CD4-positive, alpha-beta T cell treated with Interleukin-1 beta for 1 hour (primary cell): ENCODE data around the gene SH3BP5.

Source experiments
- DNase-seq, 2 donors: peaks; one replicate each; pipeline ENCODE4 v3.0.0-alpha.2; 2020 to 2022

The SH3BP5 gene

DNA sequence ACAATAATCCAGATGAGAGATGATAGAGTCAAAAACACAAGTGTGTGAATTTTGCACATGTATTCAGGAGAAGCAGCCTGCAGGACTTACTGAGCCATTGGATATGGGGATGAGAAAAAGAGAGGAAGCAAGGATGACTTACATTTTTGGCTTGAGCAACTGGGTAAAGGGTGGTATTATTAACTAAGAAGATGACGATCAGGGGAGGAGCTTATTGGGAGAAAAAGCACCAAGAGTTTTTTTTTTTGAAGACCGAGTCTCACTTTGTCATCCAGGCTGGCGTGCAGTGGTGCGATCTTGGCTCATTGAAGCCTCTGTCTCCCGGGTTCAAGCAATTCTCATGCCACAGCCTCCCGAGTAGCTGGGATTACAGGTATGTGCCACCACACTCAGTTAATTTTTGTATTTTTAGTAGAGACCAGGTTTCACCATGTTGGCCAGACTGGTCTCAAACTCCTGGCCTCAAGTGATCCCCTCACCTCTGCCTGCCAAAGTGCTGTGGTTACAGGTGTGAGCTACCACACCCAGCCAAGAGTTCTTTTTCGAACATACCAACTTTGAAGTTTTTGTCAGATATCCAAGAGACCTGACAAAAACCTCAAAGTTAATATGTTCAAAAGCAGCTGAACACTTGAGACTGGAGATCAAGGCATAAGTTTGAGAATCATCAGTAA, 14.8 kb upstream of the SH3BP5 start:
- DNase-seq = peak; percentile 13 to 48

DNA sequence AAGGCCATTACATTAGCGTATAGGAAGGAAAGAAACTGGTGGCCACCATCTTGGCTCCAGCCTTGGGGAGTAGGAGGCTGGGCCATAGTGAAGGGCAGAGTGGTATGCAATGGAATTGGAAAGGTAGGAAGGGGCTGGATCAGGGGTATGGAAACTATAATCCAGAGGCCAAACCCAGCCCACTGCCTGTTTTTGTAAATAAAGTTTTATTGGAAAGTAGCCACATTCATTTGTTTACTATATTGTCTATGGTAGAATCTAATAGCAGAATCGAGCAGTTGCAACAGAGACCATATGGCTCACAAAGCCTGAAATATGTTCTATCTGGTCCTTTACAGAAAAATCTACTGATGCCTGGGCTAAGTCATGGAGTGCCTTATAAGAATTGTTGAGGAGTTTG, 14.1 kb upstream of the SH3BP5 start:
- DNase-seq = no peak

DNA sequence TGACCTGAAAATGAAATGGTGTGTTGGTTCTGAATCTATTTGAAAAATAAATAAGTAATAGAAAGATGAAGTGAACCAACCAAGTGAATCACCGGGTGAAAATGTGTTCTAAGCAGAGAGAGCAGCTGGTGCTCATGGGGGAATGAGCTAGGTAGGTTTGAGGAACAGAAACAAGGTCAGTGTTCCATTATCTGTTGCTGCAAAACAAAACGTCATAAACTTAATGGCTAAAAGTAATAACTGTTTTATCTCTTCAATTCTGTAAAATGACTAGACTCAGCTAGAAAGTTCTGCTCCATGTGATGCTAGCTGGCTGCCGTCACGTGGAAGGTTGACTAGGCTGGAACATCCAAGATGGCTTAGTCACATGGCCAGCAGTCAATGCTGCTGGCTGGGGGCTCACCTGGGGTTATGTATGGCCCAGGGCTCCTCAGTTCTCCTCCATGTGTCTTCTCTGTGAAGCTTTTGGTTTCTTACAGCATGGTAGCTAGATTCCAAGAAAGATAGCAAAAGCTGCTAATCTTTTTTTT, 13.3 kb upstream of the SH3BP5 start:
- peak; percentile 17 to 64 for DNase-seq

DNA sequence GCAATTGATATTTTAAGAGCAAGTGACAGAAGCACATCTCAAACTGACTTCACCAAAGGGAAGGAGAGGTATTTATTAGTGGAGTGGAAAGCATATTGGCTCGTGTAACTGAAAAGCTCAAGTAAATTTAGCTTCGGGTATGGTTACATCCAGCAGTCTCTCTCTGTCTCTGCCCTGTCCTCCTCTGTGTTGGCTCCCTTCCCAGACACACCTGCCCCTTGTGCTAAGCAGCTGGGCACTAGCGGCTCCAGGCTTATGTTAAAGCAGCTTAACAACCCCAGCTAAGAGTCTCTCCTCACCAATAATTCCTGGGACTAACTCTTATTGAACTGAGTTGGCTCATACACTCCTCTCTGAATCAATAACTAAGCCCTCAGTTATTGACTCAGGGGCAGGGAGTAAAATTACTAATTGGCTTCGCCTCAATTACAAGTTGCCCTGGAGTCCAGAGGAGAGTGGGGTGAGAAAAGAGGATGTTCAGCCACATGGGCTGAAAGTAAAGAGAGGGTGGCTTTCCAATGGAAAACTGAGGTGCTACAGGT, 12.8 kb upstream of the SH3BP5 start:
- no peak for DNase-seq

DNA sequence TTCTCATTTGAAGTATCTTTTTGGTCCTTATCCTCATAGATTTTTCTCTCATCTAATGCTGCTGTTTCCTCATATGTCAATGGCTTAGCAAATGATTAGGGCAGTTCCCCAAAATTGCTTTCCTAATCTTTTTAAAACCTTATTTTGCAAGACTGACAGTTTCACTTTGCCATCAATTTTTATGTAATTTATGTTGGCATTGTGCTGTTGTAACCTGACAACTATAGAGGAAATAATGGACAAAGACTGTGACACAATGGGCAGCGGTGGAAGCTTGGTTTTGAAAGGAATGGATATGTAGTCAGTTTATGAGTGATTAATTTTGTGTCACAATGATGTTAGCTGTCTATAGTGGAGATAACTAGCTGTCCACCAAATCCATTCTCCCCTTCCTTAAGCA, 10.6 kb upstream of the SH3BP5 start:
- peak in 1 of 2 donors; percentile 39 for DNase-seq

DNA sequence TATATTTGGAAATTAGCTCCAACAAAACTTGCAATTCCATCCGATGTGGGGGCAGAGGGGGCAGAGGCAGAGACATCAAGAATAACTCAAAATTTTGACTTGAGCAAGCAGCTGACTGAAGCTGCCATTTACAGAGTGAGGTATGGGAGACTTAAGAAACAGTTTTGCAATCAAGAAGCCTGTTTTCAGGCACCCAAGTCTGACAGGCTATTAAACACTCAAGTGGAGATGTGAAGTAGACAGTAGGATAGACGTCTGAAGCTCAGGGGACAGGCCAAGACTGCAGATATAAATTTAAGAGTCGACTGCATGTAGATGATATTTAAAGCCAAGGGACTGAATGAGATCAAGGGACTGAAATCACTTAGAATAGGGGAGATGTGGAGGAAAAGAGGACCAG, 9.9 kb upstream of the SH3BP5 start:
- DNase-seq = no peak

DNA sequence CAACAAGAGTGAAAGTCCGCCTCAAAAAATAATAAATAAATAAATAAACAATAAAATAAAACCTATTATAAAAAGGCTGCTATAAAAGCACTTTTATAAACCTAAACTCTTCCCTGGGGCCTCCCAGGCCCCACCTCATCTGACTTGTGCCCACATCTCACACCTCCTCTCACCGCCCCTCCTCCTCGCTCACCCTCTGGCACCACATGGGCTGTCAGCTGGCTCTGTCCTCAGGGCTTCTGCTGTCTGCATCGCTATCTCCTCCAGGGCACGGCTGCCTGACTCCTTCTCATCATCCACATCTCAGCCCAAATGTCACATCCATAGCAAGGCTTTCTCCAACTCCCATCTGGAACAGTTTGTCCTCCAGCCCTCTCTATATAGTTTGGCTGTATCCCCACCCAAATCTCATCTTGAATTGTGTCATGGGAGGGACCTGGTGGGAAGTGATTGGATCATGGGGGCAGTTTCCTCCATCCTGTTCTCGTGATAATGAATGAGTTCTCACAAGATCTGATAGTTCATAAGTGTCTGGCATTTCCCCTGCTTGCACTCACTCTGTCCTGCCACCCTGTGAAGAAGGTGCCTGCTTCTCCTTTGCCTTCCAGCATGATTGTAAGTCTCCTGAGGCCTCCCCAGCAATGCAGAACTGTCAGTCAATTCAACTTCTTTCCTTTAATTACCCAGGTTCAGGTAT, 8.8 kb upstream of the SH3BP5 start:
- DNase-seq = no peak

DNA sequence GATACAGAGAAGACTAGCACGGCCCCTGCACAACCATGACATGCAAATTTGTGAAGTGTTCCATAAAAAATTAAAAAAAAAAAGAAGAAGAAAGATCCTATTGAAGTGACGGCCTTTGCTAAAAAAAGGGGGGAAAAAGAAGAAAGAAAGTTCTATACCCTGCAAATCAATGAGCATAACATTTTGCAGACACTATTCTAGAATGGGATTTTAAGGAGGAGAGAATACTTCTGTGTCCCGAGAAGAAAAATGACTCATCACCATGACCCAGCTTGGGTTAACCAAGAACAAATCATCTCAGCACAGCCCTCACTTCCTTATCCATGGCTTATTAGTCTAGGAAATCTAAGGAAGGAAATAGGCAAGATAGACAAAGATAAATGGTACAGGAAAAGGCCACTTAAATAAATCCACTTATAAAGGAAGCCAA, 7.4 kb upstream of the SH3BP5 start:
- DNase-seq = no peak

DNA sequence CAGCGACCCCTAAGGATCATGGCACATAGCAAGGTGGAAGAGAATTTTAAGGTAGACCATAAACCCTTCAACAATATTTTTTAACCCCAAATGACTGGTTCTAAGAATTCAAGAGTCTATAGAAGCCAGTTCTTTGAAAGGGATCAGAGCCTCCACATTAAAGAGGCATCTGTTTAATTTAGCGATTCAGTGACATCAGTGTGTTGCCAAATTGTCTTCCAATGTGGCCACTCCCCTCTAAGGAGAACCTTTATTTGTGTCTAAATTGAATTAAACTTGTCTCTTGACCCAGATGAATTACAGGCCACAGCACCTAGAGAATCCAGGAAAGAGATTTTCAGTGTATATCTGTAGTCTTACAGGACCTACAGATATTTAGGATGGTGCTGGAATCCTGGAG, 6.6 kb upstream of the SH3BP5 start:
- DNase-seq = no peak

DNA sequence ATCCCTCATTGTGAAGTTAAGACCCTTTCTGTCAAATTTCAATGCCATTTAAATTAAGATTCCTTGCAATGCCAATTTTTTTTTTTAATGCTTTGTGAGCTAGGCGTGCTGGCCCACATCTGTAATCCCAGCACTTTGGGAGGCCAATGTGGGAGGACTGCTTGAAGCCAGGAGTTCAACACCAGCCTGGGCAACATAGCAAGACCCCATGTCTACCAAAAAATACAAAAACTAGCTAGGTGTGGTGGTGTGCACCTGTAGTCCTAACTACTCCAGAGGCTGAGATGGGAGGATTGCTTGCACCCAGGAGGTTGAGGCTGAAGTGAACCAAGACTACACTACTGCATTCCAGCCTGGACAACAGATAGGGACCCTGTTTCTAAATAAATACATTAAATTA, 5.6 kb upstream of the SH3BP5 start:
- no peak for DNase-seq

DNA sequence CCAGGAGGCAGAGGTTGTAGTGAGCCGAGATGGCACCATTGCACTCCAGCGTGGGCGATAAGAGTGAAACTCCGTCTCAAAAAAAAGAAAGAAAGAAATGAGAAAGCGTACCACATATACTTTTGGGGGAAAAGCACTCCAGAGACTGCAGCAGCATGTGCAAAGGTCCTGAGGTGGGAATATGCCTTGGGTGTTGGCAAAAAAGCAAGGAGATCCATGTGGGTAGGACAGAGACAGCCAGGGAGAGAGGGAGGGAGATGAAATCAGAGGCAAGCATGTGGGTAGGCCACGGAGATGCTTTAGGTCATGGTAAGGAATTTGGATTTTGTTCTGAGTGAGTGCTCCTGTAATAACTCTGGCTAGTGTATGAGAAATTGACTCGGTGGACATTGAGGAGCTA, 3.7 kb upstream of the SH3BP5 start:
- DNase-seq = no peak

DNA sequence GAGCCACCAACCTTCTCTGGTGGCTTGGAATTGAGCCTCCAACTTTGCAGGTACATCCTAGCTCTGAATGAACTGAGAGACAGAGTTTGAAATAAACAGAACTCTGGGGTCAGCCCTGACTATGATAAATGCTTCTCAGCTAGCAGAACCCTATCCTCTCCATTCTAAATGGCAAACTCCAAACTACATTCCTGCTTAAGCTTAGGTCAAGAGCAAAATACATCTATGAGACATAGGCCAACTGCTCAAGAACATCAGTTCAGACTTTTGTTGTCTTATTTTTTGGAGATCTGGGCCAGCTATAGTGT, 1.5 kb upstream of the SH3BP5 start:
- no peak for DNase-seq

DNA sequence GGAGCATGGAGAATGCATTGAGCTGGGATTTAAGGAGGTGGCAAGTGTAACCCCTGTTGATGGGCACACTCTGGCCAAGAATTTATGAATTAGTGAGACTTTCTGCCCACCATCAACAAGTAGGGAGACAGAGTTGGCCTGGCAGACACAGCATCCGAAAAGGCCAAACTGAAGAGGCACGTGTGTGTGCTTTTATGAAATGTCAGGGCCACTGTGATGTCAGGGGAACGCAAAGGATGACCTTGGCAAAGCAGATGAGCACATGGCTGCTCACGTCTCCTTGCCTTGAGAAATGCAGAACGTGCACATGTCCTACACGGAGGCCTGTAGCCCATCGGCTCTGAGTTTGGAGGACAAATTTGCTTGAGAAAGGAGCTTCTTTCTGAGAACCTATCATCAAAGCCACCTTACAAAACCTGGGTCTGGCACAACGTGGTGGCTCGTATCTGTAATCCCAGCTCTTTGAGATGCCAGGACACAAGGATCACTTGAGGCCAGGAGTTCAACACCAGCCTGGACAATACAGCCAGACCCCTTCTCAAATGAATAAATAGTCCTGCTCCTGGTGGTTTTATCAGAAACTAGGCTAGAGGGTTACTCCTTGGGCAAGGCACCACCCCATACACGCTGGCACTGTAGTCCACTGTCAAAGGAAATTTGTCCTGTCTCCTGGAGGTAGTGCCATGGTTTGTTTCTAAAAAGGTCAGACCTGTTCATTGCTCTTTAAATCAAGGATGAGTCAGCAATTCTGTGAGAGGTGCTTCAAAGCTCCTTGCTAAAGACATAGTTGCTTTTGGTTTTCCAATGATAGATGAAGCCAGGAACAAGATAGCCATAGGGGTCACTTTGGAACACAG, 941 bp upstream of the SH3BP5 start:
- DNase-seq = no peak

DNA sequence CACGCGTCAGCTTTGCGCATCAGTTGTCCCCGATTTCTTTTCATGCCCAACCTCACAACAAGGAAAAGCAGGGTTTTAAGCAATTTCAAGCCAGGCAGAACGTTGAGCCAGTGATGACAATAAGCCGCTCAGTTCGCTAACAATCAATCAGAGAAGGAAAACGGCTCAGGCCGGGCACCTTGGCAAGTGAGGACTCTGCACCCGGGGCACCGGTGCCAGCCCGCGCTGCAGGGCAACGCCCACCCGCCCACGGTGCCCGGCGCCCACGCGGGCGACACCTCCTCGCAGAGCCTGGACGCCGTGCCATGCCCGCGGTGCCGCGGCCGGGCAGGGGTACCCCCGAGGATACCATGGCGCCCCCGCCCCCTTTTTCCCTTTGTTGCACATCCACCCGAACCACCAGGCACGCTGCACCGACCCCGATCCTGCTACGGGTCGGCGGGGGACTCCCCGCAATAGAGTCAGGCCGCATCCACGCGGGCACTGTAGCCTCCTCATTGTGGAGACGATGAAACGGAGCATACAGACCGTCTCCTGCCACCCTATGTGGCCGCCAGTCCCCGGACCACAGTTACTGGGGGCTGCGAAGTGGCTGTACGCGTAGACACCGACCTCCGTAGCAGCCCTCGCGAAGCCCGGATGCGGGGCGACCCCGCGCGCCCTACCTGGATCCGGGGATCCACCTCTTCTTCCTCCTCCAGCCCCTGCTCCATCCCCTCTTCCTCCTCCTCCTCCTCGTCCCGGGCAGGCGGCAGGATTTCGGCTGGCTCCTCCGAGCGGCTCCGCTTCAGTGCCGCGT, 581 bp downstream of the SH3BP5 start:
- peak; percentile 32 to 35 for DNase-seq

DNA sequence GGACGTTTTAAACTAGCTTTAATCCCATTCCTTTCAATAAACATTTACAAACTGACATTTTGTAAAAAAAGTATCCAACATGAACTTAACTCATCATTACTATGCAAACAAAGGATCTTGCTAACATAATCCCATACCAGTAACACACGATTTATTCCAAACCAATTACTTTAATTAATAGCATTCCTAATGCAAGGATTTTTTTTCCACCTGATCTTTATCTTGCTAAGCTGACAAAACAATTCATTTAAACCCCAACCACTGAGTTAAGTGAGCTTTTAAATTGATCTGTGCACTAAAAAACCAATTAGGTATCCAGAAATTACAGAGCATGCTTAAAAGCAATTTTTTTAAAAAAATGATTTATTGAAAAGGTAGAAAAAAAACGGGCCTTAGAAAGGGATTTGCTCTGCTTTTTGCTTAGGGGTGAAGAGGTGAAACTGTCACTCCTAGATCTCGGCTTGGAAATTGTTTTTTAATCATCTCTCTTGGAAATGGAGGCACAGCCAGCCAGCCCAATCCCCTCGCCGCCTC, 1.2 kb downstream of the SH3BP5 start:
- DNase-seq = no peak

DNA sequence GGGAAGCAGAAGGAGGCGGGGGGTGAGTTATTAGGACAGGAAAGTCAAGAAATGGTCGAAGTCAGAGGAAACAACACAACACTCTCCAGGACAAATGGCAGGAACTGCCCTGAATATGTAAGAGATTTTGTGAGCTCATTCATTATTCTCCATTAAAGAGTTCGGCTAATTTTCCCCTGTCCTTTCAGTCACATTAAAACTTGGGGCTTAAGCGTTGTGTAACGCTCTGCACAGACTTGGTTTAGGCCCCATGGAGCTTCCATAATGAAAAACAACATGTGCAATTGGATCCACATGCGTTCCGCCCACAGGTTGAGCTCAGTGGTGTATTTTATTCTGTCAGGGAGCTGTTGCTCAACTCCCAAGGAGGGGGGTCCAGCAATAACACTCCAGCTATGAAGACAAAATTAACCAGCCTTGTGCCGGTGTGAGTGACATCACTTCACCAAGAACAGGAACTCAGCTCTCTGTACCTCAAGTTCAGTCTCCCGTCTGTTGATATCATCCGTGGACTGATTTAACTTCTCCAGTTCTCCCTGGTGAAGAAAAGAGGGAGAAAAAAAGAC, 2.3 kb downstream of the SH3BP5 start:
- no peak for DNase-seq

DNA sequence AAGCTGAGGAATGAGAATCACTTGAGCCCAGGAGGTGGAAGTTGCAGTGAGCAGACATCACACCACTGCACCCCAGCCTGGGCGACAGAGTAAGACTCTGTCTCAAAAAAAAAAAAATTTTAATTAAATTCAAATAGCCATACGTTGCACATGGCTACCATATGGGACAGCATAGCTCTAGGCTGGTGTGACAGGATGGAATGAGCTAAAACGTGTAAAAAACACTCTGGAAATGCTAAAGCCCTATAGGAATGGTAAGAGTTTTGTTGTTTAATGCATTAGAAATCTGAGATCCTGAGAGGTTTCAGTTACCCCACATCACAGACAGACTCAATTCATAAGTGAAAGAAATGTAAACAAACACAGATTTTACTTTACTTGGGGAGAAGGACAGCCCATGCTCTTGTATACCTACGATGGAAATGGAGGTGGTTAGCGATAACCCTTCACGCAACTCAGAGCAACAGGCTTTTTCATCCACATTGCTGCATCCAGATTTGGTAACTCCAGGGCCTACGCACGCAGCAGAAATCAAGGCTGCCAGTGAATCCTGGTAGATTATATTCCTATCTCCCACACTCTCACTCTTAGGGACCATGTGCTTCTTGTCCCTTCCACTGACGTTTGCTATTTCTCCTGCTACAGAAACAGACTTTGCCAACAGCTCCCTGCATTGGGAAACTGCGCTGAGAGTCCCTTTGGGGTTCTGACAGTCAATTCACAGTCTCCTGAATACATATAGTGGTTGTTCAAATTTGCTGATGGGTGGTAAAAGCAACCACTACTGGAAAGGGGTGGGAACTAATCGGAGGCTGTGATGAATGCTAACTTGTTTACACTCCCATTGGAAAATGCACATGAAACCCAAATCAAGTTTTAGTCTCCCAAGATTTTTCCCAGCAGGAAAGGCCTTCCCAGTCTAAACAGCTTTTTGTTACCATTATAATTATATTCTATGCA, 3.1 kb downstream of the SH3BP5 start:
- no peak for DNase-seq

DNA sequence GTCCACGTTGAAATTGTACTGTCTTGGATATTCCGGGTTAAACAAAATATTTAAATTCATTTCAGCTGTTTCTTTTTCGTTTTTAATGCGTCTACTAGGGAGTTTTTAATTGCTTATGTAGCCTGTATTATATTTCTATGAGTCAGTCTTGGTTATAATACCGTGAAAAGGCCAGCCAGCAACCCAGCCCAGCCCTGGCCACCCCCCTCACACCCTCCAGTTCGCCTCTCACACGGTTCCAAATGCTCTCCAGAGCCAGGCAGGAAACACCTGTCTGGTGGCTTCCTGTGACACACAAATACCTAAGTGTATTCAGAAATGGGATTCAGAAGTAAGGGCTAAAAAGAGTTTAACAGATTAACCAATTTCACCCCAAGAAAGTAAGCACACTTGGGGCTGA, 4.4 kb downstream of the SH3BP5 start:
- DNase-seq = peak in 1 of 2 donors; percentile 20

DNA sequence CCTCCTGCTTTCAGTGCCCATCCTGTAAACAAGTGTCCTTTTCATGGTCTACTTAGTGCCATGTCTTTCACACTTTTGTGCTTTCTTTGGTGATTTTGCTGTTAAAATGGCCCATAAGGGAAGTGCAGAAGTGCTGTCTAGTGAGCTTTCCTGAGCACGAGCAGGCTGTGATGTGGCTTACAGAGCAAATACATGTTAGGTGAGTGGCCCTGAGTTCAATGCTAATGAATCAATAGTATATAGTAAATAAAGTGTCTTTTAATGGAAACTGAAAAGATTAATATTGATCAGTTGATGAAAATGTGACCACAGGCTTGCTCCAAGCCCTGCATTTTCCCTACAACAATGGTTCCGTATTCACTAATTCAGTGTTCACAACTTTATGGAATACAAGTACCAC, 5.7 kb downstream of the SH3BP5 start:
- DNase-seq = no peak

DNA sequence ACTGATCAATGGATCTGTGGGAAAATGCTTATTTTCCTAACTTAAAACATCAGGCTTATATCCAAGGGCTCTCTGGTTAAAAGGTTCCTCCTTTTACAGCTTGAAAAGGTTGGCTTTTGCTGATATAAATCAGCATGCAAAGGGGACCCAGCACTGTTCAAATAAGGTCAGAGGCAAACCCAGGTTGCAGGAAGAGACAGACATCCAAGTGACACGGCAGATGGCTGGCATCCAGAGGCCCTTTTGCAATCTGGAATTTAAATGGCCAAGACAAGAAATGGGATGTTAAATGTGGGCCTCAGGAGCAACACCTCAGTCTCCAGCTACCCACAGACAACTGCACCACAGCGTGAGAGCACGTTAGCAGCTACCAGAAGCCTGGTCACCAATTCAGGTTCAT, 6.3 kb downstream of the SH3BP5 start:
- no peak for DNase-seq

DNA sequence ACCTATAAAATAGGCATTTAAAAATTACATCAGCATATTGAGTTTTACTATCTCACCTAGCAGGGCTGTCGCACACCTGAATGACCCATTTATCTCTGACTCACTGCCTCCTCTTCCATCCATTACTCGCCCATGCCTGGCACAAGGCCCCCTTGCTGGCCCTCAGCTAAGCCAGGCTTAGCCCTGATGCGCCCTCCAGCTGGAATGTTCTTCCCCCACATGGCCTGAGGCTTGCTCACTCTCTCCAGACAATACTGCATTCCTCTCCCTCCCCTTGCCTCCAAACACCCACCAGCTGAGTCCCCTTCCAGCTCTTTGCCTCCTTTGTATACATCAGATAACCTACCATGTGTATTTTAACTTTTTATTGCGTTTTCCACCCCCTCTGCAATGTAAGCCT, 7.2 kb downstream of the SH3BP5 start:
- DNase-seq = no peak
